ENCODE measurements around the gene XK. TPM values are rescaled to one million over a fixed set of nuclear protein-coding genes. Genes with fewer than 3 reads are reported as not detected.
"Not testable (repeated sequence)": the region's sequence is repeated elsewhere in the genome, so short reads cannot be mapped to it uniquely, and the experiment has no call there.

The XK gene, protein sequence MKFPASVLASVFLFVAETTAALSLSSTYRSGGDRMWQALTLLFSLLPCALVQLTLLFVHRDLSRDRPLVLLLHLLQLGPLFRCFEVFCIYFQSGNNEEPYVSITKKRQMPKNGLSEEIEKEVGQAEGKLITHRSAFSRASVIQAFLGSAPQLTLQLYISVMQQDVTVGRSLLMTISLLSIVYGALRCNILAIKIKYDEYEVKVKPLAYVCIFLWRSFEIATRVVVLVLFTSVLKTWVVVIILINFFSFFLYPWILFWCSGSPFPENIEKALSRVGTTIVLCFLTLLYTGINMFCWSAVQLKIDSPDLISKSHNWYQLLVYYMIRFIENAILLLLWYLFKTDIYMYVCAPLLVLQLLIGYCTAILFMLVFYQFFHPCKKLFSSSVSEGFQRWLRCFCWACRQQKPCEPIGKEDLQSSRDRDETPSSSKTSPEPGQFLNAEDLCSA
- total RNA-seq = 8.9 TPM

DNA sequence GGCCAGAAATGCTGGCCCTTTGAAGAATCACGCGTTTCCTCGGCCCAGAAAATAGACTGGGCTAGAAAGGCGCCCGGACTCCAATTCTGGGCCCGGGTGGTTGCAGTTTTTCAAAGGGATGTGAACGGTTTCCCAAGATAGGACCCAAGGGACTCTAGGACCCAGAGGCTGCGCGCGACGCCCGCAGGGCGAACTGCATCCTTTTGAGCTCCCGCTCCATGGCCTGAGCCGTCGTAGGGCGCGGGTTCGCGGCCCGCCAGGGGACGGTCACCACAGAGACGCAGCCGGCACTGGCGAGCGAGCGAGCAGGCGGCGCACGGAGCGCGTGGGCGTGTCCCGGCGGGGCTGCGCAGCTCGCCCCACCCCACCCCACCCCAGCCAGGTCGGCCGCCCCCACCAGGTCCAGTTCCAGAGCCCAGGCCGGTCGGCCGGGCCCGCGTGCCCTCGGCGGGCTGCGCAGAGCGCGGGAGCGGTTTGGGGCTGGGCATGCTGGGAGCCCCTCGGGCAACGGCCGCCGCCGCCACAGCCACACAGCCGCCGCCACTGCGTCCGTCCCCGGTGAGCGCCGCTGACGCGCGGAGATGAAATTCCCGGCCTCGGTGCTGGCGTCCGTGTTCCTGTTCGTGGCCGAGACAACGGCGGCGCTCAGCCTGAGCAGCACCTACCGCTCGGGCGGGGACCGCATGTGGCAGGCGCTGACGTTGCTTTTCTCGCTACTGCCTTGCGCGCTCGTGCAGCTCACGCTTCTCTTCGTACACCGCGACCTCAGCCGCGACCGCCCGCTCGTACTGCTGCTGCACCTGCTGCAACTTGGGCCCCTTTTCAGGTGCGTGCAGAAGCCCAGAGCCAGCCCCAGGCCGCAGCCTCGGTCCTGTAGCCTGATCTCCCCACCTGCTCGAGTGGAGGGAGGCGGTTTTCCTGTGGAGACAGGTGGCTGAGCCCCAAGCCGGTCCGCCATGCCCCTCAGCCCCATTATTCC lies at the start of gene XK:
Gene XK (plus strand): TSS at position 411 of the 979 bp plus-strand sequence. CDS start 171 bp downstream, at position 582.
- Histone ChIP-seq H3K4me1 (ENCODE audit: control insufficient read depth in 3 of 3, insufficient read depth in 3 of 3, low read length in 3 of 3) (peaks cover 2 to 5% (median 3%) of the 10 kb centered on the region in 3 donors), H3K27ac (ENCODE audit: low read depth, low read length) (peak within 1 kb of the TSS; percentile 55), H3K27me3 (ENCODE audit: control insufficient read depth in 3 of 3, insufficient read depth in 3 of 3, low read length in 3 of 3) (no peaks in the 10 kb centered on the region), H3K36me3 (ENCODE audit: control insufficient read depth in 3 of 3, insufficient read depth in 3 of 3, low read length in 3 of 3) (no peaks in the 10 kb centered on the region), H3K4me3 (ENCODE audit: low read length in 3 of 3) (peak within 1 kb of the TSS; percentile 66 to 76 (median 73)), H3K9me3 (ENCODE audit: control insufficient read depth in 3 of 3, low read length in 3 of 3) (no peaks in the 10 kb centered on the region), H3K9ac (ENCODE audit: low read depth in 1 of 3, low read length in 3 of 3) (peak within 1 kb of the TSS; percentile 52 to 86 (median 61))

DNA sequence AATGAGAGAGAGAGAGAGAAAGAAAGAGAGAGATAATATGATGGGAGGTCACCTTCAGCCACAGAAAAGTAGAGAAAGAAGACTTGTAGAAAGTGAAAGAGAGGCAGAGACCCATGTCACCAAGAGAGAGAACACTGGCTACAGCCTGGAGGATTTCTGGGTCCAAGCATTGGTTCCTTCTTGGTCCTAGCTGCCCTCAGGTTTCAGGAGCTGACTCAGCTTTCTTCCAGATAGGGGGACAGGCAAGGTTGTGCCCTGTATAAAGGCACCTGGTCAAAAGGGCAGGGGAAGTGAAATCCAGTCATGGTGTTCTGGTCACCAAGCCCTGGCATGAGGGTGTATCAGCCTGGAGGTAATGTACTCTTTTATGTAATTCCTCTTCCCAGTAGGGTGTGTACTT lies 47.5 kb upstream of the XK start:
- Histone ChIP-seq H3K4me1 (ENCODE audit: control insufficient read depth in 3 of 3, insufficient read depth in 3 of 3, low read length in 3 of 3) (no peaks in the 10 kb centered on the region), H3K9ac (ENCODE audit: low read depth in 1 of 3, low read length in 3 of 3) (no peak overlapping the region), H3K4me3 (ENCODE audit: low read length in 3 of 3) (no peak overlapping the region), H3K9me3 (ENCODE audit: control insufficient read depth in 3 of 3, low read length in 3 of 3) (no peaks in the 10 kb centered on the region), H3K27ac (ENCODE audit: low read depth, low read length) (no peak overlapping the region), H3K27me3 (ENCODE audit: control insufficient read depth in 3 of 3, insufficient read depth in 3 of 3, low read length in 3 of 3) (no peaks in the 10 kb centered on the region), H3K36me3 (ENCODE audit: control insufficient read depth in 3 of 3, insufficient read depth in 3 of 3, low read length in 3 of 3) (no peaks in the 10 kb centered on the region)

DNA sequence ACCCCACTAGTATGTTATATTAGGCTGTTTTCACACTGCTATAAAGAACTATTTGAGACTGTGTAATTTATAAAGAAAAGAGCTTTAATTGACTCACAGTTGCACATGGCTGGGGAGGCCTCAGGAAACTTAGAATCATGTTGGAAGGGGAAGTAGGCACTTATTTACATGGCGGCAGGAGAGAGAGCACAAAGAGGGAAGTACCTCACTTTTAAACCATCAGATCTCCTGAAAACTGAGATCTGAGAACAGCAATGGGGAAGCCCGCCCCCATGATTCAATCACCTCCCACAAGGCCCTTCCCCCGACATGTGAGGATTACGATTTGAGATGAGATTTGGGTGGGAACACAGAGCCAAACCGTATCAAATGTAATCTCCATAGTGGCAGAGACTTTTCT lies 45.4 kb upstream of the XK start:
- Histone ChIP-seq H3K27ac (ENCODE audit: low read depth, low read length) (no peak overlapping the region), H3K27me3 (ENCODE audit: control insufficient read depth in 3 of 3, insufficient read depth in 3 of 3, low read length in 3 of 3) (no peaks in the 10 kb centered on the region), H3K36me3 (ENCODE audit: control insufficient read depth in 3 of 3, insufficient read depth in 3 of 3, low read length in 3 of 3) (no peaks in the 10 kb centered on the region), H3K9ac (ENCODE audit: low read depth in 1 of 3, low read length in 3 of 3) (no peak overlapping the region), H3K9me3 (ENCODE audit: control insufficient read depth in 3 of 3, low read length in 3 of 3) (no peaks in the 10 kb centered on the region), H3K4me3 (ENCODE audit: low read length in 3 of 3) (no peak overlapping the region), H3K4me1 (ENCODE audit: control insufficient read depth in 3 of 3, insufficient read depth in 3 of 3, low read length in 3 of 3) (no peaks in the 10 kb centered on the region)

DNA sequence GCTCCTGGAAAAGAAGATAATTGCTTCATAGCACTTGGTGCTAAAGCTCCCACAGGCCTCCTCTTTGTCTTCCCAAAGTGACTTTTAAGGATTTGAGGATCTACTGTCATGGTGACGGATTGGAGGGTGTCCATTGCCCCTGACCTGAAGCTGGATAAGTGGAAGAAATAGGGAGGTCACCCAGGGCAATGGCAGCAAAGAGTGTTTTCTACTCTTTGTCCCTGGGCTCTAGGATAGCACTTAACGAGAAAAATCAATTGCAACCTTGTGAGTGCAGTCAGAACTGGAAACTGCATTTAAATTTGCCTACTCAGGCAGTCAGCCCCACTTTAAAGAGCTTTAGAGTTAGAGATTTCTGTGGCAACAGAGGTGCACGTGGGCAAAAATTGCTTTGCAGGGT lies 43.7 kb upstream of the XK start:
- H3K27me3 ChIP-seq (ENCODE audit: control insufficient read depth in 3 of 3, insufficient read depth in 3 of 3, low read length in 3 of 3) = no peaks in the 10 kb centered on the region
- no peaks in the 10 kb centered on the region for H3K9me3 ChIP-seq (ENCODE audit: control insufficient read depth in 3 of 3, low read length in 3 of 3)
- H3K36me3 ChIP-seq (ENCODE audit: control insufficient read depth in 3 of 3, insufficient read depth in 3 of 3, low read length in 3 of 3) = no peaks in the 10 kb centered on the region
- no peak overlapping the region for H3K27ac ChIP-seq (ENCODE audit: low read depth, low read length)
- no peaks in the 10 kb centered on the region for H3K4me1 ChIP-seq (ENCODE audit: control insufficient read depth in 3 of 3, insufficient read depth in 3 of 3, low read length in 3 of 3)
- H3K4me3 ChIP-seq (ENCODE audit: low read length in 3 of 3) = no peak overlapping the region
- no peak overlapping the region for H3K9ac ChIP-seq (ENCODE audit: low read depth in 1 of 3, low read length in 3 of 3)

DNA sequence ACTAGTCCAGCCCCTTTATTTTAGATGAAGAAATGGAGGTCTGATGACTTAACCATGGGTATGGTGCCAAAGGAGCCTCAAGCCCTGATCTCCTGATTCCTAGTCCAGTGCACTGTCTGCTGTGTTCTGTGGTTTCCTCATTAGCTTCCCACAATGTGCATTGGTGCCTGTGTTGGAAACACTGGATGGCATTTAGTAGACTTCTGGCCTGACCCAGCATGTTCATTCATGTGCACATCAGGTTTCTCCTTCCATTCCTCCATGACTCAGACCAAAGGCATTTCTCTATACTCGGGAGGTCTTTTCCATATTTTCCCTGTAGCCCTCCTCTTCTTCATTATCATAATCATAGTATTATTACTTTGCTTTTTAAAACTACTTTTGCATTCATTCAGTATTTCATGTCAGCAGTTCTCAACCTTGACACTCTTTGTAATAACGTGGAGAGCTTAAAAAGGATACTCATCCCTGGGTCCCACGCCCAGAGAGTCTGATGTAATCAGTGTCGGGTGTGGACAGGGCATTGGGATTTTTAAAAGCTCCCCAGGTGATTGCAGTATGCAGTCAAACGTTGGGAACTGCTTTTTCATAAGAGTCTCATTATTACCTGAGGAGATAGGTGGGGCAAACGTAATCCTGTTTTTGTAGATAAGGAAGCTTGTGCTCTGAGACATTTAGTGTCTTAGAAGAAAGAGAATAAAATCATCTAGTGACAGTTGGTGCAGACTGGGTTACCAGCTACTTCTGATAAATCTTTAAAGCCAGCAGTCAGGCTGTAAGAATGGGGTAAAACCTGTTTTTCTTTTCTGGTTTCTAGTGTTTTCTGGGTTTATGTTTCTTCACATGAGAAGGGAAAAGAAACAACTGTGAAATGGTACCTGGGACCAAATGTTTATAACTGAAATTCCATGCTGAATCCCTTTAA lies 40.9 kb upstream of the XK start:
- Histone ChIP-seq H3K36me3 (ENCODE audit: control insufficient read depth in 3 of 3, insufficient read depth in 3 of 3, low read length in 3 of 3) (no peaks in the 10 kb centered on the region), H3K27me3 (ENCODE audit: control insufficient read depth in 3 of 3, insufficient read depth in 3 of 3, low read length in 3 of 3) (no peaks in the 10 kb centered on the region), H3K9me3 (ENCODE audit: control insufficient read depth in 3 of 3, low read length in 3 of 3) (no peaks in the 10 kb centered on the region), H3K4me1 (ENCODE audit: control insufficient read depth in 3 of 3, insufficient read depth in 3 of 3, low read length in 3 of 3) (no peaks in the 10 kb centered on the region), H3K27ac (ENCODE audit: low read depth, low read length) (no peak overlapping the region), H3K9ac (ENCODE audit: low read depth in 1 of 3, low read length in 3 of 3) (no peak overlapping the region), H3K4me3 (ENCODE audit: low read length in 3 of 3) (no peak overlapping the region)

DNA sequence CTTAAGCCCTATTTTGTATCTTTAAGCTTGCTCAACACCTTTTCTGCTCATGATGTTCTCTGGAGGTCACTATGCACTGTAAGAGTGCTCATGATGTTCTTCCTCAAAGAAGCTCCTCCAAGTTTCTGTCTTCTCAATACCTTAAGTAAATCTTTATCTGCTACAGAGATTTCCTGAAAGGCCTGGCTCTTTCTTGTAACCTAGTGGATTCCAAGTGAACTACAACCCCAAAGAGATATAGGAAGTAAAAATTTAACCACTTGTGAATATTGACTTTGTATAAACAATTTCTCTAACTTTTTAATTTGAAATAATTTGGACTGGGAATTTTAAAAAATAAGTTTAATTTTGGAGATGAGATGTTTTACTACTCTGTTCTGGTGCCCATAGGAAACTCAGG lies 39.3 kb upstream of the XK start:
- no peak overlapping the region for H3K27ac ChIP-seq (ENCODE audit: low read depth, low read length)
- no peak overlapping the region for H3K9ac ChIP-seq (ENCODE audit: low read depth in 1 of 3, low read length in 3 of 3)
- H3K4me3 ChIP-seq (ENCODE audit: low read length in 3 of 3) = no peak overlapping the region
- H3K9me3 ChIP-seq (ENCODE audit: control insufficient read depth in 3 of 3, low read length in 3 of 3) = no peaks in the 10 kb centered on the region
- no peaks in the 10 kb centered on the region for H3K4me1 ChIP-seq (ENCODE audit: control insufficient read depth in 3 of 3, insufficient read depth in 3 of 3, low read length in 3 of 3)
- H3K36me3 ChIP-seq (ENCODE audit: control insufficient read depth in 3 of 3, insufficient read depth in 3 of 3, low read length in 3 of 3) = no peaks in the 10 kb centered on the region
- no peaks in the 10 kb centered on the region for H3K27me3 ChIP-seq (ENCODE audit: control insufficient read depth in 3 of 3, insufficient read depth in 3 of 3, low read length in 3 of 3)

DNA sequence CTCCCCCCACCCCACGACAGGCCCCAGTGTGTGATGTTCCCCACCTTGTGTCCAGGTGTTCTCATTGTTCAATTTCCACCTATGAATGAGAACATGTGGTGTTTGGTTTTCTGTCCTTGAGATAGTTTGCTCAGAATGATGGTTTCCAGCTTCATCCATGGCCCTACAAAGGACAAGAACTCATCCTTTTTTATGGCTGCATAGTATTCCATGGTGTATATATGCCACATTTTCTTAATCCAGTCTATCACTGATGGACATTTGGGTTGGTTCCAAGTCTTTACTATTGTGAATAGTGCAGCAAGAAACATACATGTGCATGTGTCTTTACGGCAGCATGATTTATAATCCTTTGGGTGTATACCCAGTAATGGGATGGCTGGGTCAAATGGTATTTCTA lies 34.7 kb upstream of the XK start:
- not testable (repeated sequence) for H3K27me3 ChIP-seq (ENCODE audit: control insufficient read depth in 3 of 3, insufficient read depth in 3 of 3, low read length in 3 of 3); H3K4me1 ChIP-seq (ENCODE audit: control insufficient read depth in 3 of 3, insufficient read depth in 3 of 3, low read length in 3 of 3); H3K4me3 ChIP-seq (ENCODE audit: low read length in 3 of 3); H3K9ac ChIP-seq (ENCODE audit: low read depth in 1 of 3, low read length in 3 of 3); H3K27ac ChIP-seq (ENCODE audit: low read depth, low read length); H3K9me3 ChIP-seq (ENCODE audit: control insufficient read depth in 3 of 3, low read length in 3 of 3); H3K36me3 ChIP-seq (ENCODE audit: control insufficient read depth in 3 of 3, insufficient read depth in 3 of 3, low read length in 3 of 3)

DNA sequence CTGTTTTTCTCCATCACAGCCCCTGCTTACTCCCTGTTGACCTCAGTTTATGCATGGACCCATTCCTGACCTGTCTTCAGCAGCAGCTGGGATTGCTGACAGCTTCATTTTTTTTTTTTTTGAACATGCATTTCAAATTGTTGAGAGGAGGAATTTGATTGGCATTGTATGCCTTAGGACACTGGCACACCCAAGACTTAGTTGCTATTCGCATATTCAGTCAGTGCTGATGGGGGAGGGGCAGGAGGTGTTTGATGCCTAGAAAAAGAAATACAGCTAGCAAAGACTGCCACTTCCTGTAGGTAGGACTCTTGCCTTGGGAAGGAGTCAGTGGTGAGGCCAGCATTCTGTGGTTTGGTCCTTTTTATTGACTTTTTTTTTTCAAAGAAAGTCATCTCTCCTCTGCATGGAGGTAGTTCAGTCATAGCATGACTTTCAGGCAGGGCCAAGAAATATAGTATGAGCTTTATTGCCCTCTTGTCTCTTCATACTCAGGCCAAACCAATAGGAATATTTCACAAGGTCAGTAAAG lies 33.6 kb upstream of the XK start:
- Histone ChIP-seq H3K4me3 (ENCODE audit: low read length in 3 of 3) (no peak overlapping the region), H3K4me1 (ENCODE audit: control insufficient read depth in 3 of 3, insufficient read depth in 3 of 3, low read length in 3 of 3) (no peaks in the 10 kb centered on the region), H3K9ac (ENCODE audit: low read depth in 1 of 3, low read length in 3 of 3) (no peak overlapping the region), H3K9me3 (ENCODE audit: control insufficient read depth in 3 of 3, low read length in 3 of 3) (no peaks in the 10 kb centered on the region), H3K27ac (ENCODE audit: low read depth, low read length) (no peak overlapping the region), H3K36me3 (ENCODE audit: control insufficient read depth in 3 of 3, insufficient read depth in 3 of 3, low read length in 3 of 3) (no peaks in the 10 kb centered on the region), H3K27me3 (ENCODE audit: control insufficient read depth in 3 of 3, insufficient read depth in 3 of 3, low read length in 3 of 3) (peaks cover 0 to 3% (median 0%) of the 10 kb centered on the region in 3 donors)

DNA sequence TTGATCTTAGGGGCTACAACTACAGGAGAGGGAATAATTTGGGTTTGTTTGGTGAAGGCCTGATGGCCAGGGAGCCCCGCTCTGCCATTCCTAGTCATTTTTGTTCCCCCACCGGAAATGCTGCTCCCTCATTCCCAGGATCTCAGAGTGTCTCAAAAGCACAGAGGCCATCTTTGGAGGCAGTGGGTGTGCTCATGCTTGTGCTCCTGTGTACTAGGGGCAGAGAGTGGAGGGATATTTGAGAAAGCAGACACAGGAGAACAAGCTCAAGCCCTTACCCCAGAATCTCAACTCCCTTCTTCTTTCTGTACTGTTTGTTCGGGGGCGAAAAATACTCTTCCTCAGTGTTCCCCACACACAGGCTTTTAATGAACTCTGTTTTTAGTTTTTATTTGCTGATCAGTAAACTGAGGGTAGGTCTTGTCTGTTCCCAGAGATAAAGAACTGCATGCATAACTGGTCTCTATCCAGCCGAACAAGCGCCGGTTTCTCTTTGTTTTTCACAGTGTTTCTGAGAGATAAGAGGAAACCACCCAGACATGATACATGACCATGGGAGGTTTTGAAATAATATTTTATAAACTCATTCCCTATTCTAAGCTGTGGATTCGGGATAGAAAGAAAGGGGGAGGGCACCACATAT lies 32.9 kb upstream of the XK start:
- H3K4me3 ChIP-seq (ENCODE audit: low read length in 3 of 3) = no peak overlapping the region
- H3K4me1 ChIP-seq (ENCODE audit: control insufficient read depth in 3 of 3, insufficient read depth in 3 of 3, low read length in 3 of 3) = no peaks in the 10 kb centered on the region
- H3K36me3 ChIP-seq (ENCODE audit: control insufficient read depth in 3 of 3, insufficient read depth in 3 of 3, low read length in 3 of 3) = no peaks in the 10 kb centered on the region
- H3K9ac ChIP-seq (ENCODE audit: low read depth in 1 of 3, low read length in 3 of 3) = no peak overlapping the region
- H3K27ac ChIP-seq (ENCODE audit: low read depth, low read length) = no peak overlapping the region
- H3K27me3 ChIP-seq (ENCODE audit: control insufficient read depth in 3 of 3, insufficient read depth in 3 of 3, low read length in 3 of 3) = peaks cover 0 to 3% (median 0%) of the 10 kb centered on the region in 3 donors
- no peaks in the 10 kb centered on the region for H3K9me3 ChIP-seq (ENCODE audit: control insufficient read depth in 3 of 3, low read length in 3 of 3)

Data from skeletal muscle tissue (tissue), 4 donors.